ENCODE data around the gene ACSL3. TPM values are rescaled to one million over a fixed set of nuclear protein-coding genes. Genes with fewer than 3 reads are reported as not detected.

The ACSL3 gene
- total RNA-seq, 4 donors from 2014 or later, result 38.4 to 57.3 (median 53.5) TPM

- TF ChIP-seq, protein P1, sequence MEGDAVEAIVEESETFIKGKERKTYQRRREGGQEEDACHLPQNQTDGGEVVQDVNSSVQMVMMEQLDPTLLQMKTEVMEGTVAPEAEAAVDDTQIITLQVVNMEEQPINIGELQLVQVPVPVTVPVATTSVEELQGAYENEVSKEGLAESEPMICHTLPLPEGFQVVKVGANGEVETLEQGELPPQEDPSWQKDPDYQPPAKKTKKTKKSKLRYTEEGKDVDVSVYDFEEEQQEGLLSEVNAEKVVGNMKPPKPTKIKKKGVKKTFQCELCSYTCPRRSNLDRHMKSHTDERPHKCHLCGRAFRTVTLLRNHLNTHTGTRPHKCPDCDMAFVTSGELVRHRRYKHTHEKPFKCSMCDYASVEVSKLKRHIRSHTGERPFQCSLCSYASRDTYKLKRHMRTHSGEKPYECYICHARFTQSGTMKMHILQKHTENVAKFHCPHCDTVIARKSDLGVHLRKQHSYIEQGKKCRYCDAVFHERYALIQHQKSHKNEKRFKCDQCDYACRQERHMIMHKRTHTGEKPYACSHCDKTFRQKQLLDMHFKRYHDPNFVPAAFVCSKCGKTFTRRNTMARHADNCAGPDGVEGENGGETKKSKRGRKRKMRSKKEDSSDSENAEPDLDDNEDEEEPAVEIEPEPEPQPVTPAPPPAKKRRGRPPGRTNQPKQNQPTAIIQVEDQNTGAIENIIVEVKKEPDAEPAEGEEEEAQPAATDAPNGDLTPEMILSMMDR (IDR thresholded peaks at IDR 0.05), result no peak
- TF ChIP-seq EP300 (IDR thresholded peaks at IDR 0.05) (no peak), POLR2A (IDR thresholded peaks at IDR 0.05) (no peak)
- peaks cover 0 to 19% (median 6%) of the 10 kb centered on the region in 4 donors for H3K9me3 ChIP-seq
- no peak for DNase-seq (ENCODE audit: low spot score in 2 of 2)
- 89 to 93% methylated on average over 3 of the region's 3 CpGs for WGBS, 2 donors
- H3K27me3 ChIP-seq, result no peaks in the 10 kb centered on the region
- no peaks in the 10 kb centered on the region for H3K4me1 ChIP-seq
- no peak overlapping the region for H3K4me3 ChIP-seq
- H3K36me3 ChIP-seq, result peaks cover 2 to 77% (median 34%) of the 10 kb centered on the region in 3 donors
- H3K27ac ChIP-seq, result no peak overlapping the region
Measured at GRCh38 chr2:222933458-222933857, 72.6 kb downstream of the ACSL3 start.

DNA sequence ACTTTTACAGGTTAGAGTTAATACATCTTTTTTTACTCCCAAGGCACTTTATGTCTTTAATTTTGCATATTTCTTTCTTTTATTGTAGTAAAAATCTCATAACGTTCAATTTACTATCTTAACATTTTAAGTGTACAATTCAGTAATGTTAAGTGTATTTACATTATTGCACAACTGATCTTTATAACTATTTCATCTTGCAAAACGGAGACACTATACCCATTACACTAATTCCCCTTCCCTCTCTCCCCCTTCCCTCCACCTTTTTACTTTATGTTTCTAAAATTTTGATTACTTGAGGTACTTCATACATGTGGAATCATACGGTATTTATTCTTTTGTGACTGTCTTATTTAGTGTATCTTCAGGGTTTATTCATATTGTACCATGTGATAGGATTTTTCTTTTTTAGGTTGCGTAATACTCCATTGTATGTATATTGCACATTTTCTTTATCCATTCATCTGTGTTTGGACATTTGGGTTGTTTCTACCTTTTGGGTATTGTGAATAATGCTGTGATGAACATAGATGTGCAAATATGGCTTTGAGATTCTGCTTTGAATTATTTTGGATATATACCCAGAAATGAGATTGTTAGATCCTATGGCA, 75.0 kb downstream of the ACSL3 start:
- no peak for DNase-seq (ENCODE audit: low spot score in 2 of 2)
- TF ChIP-seq POLR2A (IDR thresholded peaks at IDR 0.05) (no peak), EP300 (IDR thresholded peaks at IDR 0.05) (no peak)
- TF ChIP-seq, protein P1 (IDR thresholded peaks at IDR 0.05), result no peak
- WGBS, 2 donors, result 90 to 96% methylated on average over 4 of the region's 4 CpGs

DNA sequence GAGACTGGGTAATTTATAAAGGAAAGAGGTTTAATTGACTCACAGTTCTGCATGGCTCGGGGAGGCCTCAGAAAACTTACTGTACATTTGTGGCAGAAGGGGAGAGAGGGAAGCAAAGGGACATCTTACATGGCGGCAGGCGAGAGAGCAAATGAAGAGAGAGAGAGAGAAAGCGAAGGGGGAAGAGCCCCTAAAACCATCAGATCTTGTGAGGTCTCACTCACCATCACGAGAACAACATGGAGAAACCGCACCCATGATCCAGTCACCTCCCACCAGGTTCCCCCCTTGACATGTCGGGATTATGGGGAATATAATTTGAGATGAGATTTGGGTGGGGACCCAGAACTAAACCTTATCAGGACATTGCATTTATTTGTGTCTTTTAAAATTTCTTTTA, 75.9 kb downstream of the ACSL3 start:
- H3K36me3 ChIP-seq, result peaks cover 2 to 95% (median 21%) of the 10 kb centered on the region in 3 donors
- TF ChIP-seq POLR2A (IDR thresholded peaks at IDR 0.05), result no peak
- TF ChIP-seq, protein P1 (IDR thresholded peaks at IDR 0.05), result no peak
- TF ChIP-seq EP300 (IDR thresholded peaks at IDR 0.05), result no peak
- H3K27me3 ChIP-seq, result no peaks in the 10 kb centered on the region
- H3K9me3 ChIP-seq, result peaks cover 0 to 30% (median 9%) of the 10 kb centered on the region in 4 donors
- DNase-seq (ENCODE audit: low spot score in 2 of 2), result no peak
- no peak overlapping the region for H3K4me3 ChIP-seq
- no peaks in the 10 kb centered on the region for H3K4me1 ChIP-seq
- 96 to 97% methylated on average over 7 of the region's 7 CpGs for WGBS, 2 donors
- no peak overlapping the region for H3K27ac ChIP-seq

More for the DNA sequence above, 75.0 kb downstream of the ACSL3 start:
- Histone ChIP-seq H3K27ac (no peak overlapping the region), H3K4me1 (no peaks in the 10 kb centered on the region), H3K9me3 (peaks cover 0 to 30% (median 9%) of the 10 kb centered on the region in 4 donors), H3K36me3 (peaks cover 2 to 95% (median 30%) of the 10 kb centered on the region in 3 donors), H3K27me3 (no peaks in the 10 kb centered on the region), H3K4me3 (no peak overlapping the region)

GRCh38 chr2:222938327-222938726, 77.5 kb downstream of the ACSL3 start:
- H3K4me1 ChIP-seq, result peaks cover 0 to 2% (median under 1%) of the 10 kb centered on the region in 4 donors
- peaks cover 0 to 85% (median 16%) of the 10 kb centered on the region in 3 donors for H3K36me3 ChIP-seq
- no peak overlapping the region for H3K27ac ChIP-seq
- no peak overlapping the region for H3K4me3 ChIP-seq
- peaks cover 0 to 30% (median 9%) of the 10 kb centered on the region in 4 donors for H3K9me3 ChIP-seq
- no peak for DNase-seq (ENCODE audit: low spot score in 2 of 2)
- WGBS, 2 donors, result 97% methylated on average over 2 of the region's 2 CpGs
- H3K27me3 ChIP-seq, result no peaks in the 10 kb centered on the region
- TF ChIP-seq EP300 (IDR thresholded peaks at IDR 0.05) (no peak), POLR2A (IDR thresholded peaks at IDR 0.05) (no peak)
- TF ChIP-seq, protein P1 (IDR thresholded peaks at IDR 0.05), result no peak

GRCh38 chr2:222939208-222939856, 78.5 kb downstream of the ACSL3 start:
- 82 to 83% methylated on average over 6 of the region's 6 CpGs for WGBS, 2 donors
- Histone ChIP-seq H3K9me3 (peaks cover 0 to 30% (median 9%) of the 10 kb centered on the region in 4 donors), H3K27ac (no peak overlapping the region), H3K27me3 (no peaks in the 10 kb centered on the region), H3K36me3 (peaks cover 0 to 75% (median 15%) of the 10 kb centered on the region in 3 donors), H3K4me1 (peaks cover 0 to 12% (median 3%) of the 10 kb centered on the region in 4 donors), H3K4me3 (no peak overlapping the region)
- TF ChIP-seq EP300 (IDR thresholded peaks at IDR 0.05) (no peak), POLR2A (IDR thresholded peaks at IDR 0.05) (no peak)
- TF ChIP-seq, protein P1 (IDR thresholded peaks at IDR 0.05), result peak; percentile 20 to 36 (median 35)
- peak in 1 of 2 donors; percentile 33 for DNase-seq (ENCODE audit: low spot score in 2 of 2)
